SW480 (cell line): ENCODE measurements around the gene DNAJC27.

Experiments
- DNase-seq: peaks from one replicate; pipeline ENCODE4 v3.0.0-alpha.2; 2016; ENCODE audit warnings: low spot score

Gene DNAJC27

DNA sequence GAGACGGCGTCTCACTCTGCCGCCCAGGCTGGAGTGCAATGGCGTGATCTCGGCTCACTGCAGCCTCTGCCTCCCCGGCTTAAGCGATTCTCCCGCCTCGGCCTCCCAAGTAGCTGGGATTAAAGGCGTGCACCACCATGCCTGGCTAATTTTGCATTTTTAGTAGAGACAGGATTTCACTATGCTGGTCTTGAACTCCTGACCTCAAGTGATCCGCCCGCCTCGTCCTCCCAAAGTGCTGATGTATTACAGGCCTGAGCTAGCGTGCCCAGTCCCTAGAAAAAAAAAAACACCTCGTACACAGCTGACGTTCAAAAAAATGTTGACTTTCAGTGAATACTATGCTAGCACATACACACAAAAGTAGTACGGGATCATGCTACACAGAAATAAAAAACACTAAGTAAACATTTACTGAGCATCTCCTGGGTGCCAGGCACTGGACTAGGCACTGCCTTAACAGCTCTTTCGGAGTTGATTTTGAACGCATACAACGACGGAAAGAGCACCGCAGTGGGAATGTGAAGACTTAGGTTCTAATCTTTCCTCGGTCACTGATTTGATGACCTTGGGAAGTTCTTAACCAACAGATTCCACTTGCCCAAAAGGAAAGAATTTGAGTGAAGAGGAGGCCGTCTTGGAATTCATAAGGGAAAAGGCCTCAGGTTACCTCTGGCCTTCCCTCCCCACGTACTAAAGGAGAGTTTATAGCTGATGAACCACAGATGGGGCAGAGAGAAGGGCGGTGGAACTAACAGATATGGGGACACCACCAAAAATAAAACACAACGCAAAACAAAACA, 1.1 kb downstream of the DNAJC27 start:
- DNase-seq: peak; percentile 57

DNA sequence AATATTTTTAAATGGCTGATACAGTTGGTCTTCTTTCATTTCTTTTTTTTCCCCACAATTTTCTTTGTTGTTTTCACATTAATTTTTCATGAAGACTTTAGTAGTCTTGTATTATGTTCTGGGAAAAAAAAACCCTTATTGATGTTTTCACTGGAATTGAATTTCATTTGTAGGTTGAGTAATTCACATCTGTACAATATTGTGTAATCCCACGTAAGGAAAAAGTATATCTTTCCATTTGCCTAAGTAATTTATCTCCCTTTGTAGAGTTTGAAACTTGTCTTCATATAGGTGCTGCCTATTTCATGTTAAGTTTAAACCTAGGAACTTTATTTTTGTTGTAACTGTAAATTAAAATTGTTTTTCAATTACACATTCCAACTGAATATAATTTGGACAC, 2.0 kb downstream of the DNAJC27 start:
- DNase-seq: no peak

DNA sequence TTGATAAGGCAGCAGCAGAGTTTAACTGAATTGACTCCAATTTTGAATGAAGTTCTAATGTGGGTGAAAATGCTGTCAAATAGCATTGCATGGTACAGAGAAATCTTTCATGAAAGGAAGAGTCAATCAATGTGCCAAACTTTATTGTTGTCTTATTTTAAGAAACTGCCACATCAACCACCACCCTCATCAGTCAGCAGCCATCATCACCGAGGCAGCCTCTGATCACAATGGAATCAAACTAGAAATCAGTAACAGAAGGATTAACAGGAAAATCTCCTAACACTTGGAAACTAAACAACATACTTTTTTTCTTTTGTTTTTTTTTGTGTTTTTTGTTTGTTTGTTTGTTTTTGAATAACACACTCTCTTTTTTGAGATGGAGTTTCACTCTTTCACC, 9.9 kb downstream of the DNAJC27 start:
- DNase-seq: no peak

DNA sequence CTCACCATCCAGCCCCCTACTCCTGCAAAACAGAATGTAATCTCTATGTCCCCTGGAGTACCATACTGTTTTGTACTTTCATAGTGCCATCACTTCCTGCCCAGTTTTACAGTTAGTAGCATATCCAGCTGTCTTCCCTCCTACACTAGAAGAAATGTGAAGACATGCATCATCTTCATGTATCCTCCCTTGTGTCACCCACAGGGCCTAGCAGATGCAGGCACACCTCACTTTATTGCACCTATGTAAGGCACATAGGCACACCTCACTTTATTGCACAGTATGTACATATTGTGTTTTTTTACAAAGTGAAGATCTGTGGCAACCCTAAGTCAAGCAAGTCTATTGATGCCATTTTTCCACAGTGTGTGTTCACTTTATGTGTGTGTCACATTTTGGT, 12.0 kb downstream of the DNAJC27 start:
- DNase-seq: no peak

DNA sequence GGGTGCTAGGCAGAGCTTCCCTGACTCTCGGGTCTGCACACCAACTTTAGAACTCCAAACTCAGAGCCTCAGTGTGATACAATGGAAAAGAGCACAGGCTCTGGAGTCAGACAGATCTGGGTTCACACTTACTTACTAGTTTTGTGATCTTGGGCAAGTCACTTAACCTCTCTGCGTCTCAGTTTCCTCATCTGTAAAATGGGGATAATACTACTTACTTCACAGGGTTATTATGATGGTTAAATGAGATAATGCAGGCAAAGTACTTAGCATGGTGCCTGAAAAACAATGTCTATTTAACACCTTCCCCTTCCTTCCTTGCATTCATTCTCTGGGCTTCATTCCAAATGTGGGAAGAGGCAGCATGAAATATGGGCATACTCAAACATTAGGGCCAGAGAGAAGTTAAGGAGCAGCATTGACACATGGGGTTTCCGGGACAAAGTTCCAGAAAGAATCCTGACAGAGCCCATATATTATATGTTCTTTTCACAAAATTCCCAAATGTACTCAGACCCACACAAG, 13.3 kb downstream of the DNAJC27 start:
- DNase-seq: no peak

DNA sequence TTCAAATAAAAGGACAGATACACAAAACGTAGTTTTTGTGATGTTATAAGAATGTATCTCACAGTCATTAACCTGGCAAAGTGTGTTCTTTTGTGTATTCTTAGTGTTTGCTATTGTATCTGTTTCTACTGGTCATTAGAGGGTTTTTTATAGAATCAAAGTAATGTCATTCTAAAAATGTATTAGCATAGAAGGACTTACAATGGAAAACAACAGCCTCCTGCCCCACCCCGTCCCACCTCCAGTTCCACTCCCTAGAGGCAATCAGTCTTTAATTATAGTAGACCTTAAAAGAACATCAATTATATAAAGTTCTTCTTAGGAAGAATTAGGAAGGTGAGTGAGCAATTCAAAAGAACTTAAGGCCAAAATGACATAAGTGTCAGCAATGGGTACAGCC, 13.8 kb downstream of the DNAJC27 start:
- no peak for DNase-seq

DNA sequence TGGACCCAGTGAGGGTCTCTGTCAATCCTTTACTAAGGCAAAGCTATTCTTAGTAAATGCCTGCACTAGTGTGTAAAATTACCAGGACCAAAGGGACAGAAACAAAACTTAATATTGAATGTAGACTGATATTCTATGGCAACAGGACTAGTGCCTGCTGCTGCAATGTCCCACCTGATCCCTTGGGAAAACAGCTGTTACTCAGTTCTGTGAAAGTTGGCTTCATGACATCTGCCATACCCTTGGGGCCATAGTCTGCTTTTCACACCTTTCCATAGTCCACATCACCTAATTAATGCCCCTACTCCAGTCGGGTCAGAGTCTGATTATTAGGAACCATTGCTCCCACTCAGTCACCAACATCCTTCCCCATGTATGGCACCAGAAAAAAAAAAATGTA, 14.5 kb downstream of the DNAJC27 start:
- DNase-seq: no peak

DNA sequence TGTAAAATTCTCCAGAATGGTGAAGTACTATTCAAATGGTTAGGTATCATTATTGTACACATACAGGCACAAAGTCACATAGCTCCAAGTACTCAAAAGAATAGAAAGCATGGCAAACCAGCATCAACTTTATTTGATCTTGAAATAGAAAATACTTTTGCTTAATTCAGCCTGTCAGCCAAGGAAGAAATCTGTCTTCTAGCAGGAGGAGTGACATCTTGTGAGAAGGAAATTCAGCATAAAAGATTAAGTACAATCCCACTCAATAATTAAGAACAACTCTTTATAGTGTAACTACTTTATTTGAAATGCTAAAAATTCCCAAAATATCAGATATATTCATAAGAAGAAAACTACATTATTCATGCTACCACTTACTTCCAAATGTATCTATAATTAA, 15.8 kb downstream of the DNAJC27 start:
- no peak for DNase-seq

DNA sequence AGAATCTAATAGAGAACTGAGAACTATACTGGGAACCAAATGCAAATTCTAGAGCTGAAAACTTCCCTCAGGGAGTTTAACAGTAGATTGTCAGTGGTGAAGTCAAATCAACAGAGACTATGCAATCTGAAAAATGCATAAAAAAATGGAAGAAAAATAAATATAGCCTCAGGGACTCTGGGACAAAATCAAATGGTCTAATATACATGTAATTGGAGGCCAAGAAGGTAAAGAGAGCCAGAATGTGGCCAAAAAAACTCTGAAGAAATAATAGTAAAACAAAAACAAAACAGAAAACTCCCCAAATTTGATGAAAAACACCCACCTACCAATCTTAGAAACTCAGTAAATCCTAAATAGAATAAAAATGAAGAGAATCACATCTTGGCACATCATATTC, 16.5 kb downstream of the DNAJC27 start:
- no peak for DNase-seq

DNA sequence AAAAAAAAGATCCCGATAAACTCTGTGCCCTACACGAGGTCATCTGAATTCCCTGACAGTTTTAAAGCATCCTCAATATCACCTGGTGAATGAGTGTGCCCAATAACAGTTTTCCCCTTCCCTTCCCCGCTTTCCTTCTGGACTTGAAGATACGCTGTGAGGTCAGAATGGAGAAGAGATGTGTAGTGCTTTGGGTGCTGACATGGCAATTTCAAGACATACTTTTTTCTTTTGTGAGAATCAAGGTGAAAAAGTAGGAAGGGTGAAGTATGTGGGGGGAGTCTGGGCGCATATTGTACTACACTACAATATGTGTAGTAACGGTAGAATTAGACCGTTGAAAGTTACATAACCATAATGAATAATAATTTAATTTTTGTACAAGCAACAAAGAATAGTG, 21.7 kb downstream of the DNAJC27 start:
- DNase-seq: no peak

DNA sequence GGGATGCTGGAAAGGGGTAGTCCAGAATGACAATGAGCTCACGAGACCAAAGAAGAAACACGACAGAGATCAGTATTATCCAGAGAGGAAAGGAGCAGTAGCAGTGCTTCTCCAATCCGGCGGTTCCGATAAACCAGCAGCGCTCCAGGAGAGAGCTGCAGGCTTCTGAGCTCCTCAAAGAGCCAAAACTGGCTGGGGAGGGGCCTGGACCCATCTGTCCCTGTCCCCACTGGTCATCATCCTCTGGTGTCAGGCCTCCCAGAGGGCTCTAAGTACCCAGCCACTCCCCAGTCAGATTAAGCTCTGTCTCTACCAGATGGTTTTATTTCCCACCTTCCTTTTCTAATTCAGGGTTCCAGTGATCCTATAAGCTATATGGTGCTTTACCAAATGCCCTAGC, 23.2 kb downstream of the DNAJC27 start:
- DNase-seq: no peak

DNA sequence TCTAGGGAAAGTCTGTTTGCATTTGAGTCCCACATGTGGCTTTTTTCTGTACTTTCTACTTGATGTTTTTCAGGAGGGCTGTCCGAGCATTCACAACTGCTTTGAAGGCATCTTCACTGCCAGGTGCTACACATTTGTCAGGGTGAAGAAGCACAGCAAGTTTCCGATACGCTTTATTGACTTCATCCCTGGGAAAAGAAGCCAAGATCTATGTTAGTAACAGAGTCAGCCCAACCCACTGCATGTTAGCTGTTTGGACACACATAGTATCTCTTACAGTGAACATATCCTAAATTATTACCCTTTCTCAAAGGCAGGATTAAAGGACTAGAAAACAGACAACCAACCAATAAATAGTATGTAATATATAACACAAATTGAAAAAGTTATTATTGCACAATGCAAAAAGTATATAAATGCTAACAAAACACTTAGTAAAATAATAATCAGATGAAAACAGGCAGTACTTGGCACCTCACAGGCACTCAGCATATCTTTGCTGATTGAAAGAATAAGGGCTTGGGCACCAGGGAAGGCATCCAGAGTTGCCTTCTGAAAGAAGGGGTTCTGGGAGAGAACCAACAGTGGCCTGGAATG, 24.1 kb downstream of the DNAJC27 start:
- DNase-seq: no peak

DNA sequence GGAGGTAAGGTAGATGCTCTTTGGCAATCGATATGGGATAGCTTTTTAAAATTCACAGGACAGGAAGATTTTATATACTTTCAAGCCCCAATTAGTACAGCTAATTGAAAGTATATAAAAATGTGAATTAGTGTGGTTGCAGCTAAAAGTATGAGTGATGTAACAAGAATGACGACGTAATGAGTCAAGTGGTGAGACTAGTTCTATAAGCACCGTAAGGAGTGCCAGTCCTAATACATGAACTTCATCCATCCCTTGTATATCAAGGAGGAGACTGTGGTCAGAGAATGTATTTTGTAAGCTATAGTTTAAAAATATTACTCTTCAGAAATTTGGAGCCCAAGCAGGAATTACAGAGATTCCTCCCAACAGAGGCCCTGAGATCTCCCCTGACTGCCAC, 25.8 kb downstream of the DNAJC27 start:
- DNase-seq: no peak

DNA sequence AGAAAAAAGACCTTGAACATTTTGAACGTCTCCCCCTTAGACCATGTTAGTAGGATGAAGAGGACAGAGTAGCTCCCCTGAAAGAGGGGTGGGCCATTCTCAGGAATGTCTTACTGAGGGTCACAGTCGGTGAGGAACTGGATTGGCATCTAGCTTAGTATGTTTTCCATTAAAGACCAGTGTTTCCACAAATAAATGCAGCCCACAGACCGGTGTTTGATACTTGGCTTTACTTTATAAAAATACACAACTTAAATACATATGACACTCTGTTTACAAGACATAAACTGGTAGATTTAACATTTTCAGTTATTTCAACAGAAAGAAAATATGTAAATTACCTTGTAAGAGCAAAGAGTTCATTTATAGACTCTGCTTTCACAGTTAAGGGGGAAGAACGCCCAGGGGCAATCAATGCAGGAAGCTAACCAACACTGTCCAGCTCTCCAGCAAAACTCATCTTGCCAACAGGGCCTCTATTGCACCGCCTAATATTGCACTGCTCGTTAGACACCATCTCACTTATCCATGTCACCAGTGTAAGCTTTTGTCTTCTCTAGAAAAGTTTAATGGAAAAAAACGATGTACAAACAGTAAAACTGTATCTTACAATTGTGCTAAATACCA, 28.2 kb downstream of the DNAJC27 start:
- DNase-seq: no peak

DNA sequence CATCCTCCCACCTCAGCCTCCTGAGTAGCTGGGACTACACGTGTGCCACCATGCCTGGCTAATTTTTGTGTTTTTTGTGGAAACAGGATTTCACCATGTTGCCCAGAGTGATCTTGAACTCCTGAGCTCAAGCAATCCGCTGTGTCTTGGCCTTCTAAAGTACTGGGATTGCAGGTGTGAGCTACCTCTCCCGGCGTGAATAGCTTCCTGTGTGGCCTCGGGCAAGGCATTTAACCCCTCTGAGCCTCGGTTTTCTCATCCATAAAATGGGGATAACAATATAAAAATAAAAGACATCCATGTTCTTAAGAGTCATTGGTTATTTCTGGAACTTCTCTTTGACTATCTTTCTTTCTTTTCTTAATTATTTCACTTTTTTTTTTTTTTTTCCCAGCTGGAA, 32.4 kb downstream of the DNAJC27 start:
- no peak for DNase-seq

DNA sequence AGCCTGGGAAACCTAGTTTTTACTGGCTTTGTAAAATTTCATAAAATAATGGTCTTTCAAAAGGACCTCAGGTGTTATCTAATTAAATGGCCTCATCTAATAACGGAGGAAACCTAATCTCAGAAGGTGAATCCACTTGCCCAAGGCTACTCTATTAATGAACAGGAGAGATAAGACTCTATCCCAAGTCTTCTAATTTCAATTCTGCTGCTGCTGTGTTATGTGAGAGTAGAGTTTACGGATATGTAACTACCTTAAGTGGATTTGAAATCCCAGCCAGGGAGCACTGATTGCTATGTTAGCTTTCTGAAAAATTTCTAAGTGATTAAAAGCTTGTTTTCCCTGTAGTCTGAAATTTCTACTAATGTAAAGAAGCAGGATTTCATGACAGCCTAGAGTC, 34.5 kb downstream of the DNAJC27 start:
- no peak for DNase-seq

DNA sequence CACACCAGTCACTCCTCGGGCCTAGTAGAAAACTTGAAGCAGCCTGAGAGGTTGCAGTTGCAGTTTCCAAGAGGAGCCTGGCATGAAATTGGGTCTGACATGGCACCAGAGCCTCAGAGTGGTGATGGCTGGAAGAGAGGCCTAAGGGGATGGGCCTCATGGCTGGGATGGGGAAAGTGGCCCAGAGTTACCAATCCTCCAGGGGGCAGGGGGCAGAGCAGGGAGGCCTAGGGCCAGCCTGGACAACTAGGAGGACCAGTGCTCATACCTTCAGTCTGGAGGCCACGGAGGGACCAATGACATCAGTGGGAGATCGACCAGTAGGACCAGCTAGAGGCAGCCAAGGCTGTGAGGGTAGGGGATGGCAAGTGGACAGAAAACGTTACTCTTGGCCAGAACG, 36.6 kb downstream of the DNAJC27 start:
- no peak for DNase-seq

DNA sequence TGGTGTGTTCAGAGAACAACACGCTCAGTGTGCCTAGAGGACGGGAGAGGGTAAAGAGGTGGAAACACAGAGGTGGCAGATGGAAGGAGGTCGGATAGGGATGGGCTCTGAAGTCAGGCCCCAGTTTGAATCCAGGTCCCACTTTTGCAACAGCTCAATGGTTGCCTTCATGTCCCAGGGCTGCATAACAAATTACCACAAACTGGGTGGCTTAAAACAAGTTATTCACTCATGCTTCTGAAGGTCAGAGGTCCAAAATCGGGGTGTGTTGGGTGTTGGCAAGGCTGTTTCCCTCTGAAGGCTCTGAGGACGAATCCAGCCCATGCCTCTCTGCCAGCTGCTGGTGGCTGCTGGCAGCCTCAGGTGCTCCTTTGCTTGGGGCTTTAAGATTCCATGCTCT, 39.0 kb downstream of the DNAJC27 start:
- no peak for DNase-seq

DNA sequence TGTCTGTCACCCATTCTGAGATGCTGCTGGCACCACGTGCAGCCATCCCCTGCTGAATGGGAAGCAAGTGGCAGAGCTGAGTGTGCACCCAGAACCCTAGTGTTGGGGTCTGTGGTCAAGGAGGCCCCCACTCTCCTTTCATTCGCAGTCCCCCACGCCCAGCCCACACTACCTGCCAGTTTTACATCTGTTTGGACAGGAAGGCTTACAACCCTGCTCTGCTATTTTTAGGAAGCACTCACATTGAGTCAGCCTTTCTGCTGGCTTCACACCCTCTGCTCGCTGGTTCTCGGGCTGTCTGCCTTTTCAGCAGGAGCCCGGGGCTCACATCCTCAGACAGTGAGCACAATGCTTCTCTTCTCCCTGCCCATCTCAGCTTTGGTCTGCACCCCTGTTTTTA, 41.0 kb downstream of the DNAJC27 start:
- no peak for DNase-seq

DNA sequence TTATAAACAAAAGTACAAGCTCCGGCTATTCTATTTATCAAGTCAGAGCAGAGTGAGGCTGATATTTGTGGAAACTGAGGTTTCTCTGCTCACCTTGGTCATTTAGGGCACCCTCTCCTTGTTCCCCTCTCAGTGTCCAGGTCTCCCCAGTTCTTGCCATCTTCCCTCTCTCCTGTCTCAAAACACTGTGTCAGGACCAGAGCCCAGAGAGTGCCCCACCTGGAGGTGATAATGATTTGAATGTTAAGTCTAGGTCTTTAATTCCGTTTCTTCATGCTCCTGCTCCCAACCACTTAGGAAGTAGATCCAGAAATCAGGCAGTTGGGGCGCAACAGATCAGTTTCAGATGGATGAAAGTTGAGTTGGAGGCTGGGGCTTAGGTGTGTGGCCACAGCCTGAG, 42.5 kb downstream of the DNAJC27 start:
- DNase-seq: no peak

DNA sequence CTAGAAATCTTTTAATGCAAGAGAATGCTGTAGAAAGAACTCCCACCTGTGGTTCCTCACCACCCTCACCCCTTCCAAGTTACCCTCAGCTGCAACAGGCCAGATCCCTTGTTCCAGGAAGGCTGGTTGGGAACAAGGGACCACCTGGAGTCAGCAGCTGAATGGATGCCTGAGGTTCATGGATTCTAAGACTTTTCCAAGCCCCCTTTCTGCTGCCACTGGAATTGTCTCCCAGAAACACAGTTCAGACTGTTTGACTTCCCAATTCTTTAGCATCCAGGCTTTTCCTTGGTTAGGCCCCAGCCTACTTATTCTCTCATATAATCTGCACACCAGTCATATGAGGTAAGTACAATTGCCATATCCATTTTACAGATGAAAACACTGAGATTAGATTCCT, 43.7 kb downstream of the DNAJC27 start:
- DNase-seq: no peak

DNA sequence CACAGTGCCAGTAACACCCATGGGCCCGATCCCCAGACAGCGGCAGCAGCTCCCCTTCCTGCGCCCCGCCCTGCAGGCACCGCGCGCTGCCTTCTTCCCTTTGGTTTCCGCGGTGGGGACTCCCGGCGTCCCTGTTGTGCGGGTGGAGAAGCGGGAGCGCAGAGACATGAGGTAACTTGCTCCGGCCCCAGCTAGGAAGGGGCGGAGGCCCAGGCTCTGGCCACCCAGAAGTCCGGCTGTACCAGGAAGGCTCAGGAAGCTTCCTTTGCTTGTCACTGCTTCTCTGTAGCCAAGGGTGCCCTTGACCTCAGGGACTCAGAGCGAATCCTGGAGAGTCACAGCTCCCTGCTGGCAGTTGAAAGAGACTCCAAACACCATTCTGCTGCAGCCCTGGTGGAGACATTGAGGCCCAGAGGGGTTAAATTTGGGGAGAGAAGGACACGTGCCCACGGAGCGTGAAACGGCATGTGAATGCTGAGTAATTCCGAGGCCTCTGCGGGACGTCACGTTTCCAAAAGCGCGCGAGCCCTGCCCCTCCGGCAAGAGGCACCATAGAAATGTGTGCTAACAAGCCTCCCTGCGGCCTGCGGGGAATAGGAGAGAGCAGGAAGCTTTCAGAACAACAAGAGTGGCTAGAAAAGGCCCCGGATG, 45.0 kb downstream of the DNAJC27 start:
- DNase-seq: no peak

DNA sequence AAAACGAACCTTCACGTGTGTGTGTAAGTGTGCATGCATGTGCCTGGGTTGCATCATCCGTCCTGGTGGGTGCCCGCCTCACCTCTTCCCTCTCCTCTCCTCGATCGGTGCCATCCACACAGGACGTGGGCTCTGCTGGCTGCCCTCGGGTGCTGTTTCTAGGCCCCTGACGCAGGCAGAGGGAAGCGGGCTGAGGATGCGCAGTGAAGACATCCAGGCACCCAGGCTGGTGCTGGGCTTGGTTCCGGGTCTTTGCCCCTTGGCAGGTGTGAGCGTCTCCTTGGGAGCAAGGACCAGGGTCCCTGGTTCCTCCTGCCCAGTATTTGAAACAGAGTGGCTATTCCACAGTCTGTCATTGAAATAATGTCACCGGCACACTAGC, 45.5 kb downstream of the DNAJC27 start:
- no peak for DNase-seq
